Ishikawa (cell line): ENCODE results near the gene INPP4B.

ENCODE experiments used
- CREB1 ChIP-seq: IDR thresholded peaks from 2 replicates; pipeline ENCODE4 v1.6.1; 2012; ENCODE audit warnings: low read depth
- EGR1 ChIP-seq: IDR thresholded peaks from 2 replicates; pipeline ENCODE4 v1.6.1; 2012
- EP300 ChIP-seq: IDR thresholded peaks from 2 replicates; pipeline ENCODE4 v1.6.1; 2012; ENCODE audit warnings: borderline replicate concordance
- FOXM1 ChIP-seq: IDR thresholded peaks from 2 replicates; pipeline ENCODE4 v1.6.1; 2012; ENCODE audit warnings: low read depth, borderline replicate concordance
- RAD21 ChIP-seq: IDR thresholded peaks from 2 replicates; pipeline ENCODE4 v1.6.1; 2012; ENCODE audit warnings: low read depth
- TAF1 ChIP-seq: IDR thresholded peaks from 2 replicates; pipeline ENCODE4 v1.6.1; 2012; ENCODE audit warnings: low read depth, mild to moderate bottlenecking
- TEAD4 ChIP-seq: IDR thresholded peaks from 2 replicates; pipeline ENCODE4 v1.6.1; 2012
- YY1 ChIP-seq: IDR thresholded peaks from 2 replicates; pipeline ENCODE4 v1.6.1; 2012; ENCODE audit warnings: low read depth
- TF ChIP-seq, protein P1 (sequence below): IDR thresholded peaks from 2 replicates; pipeline ENCODE4 v1.6.1; 2012
- TF ChIP-seq, protein P2 (sequence below): IDR thresholded peaks from 2 replicates; pipeline ENCODE4 v1.6.1; 2012; ENCODE audit warnings: low read depth, mild to moderate bottlenecking

DNA sequence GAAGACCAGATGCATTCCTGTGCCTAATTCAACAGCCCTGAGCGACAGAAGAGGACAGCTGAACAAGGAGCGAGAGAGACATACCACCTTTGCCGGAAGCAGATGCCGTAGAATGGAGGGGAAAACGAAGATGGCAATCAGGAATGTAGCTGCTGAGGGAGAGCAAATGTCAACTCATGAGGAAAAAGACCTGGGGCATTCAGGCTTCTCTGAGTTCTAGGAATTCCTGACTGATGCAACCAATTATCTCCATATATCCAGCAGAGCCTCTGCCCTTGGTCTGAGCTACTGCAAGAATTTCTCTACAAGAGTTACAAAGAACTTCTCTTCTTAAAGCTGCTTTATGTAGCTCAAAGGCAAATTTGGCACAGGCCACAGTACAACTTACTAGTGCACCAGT is 40.5 kb upstream of the INPP4B start:
- TF ChIP-seq EP300 (no peak), TEAD4 (no peak), RAD21 (no peak), FOXM1 (no peak), YY1 (no peak), TAF1 (no peak), EGR1 (no peak), CREB1 (no peak)
- TF ChIP-seq, protein P1, sequence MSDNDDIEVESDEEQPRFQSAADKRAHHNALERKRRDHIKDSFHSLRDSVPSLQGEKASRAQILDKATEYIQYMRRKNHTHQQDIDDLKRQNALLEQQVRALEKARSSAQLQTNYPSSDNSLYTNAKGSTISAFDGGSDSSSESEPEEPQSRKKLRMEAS = no peak
- TF ChIP-seq, protein P2, sequence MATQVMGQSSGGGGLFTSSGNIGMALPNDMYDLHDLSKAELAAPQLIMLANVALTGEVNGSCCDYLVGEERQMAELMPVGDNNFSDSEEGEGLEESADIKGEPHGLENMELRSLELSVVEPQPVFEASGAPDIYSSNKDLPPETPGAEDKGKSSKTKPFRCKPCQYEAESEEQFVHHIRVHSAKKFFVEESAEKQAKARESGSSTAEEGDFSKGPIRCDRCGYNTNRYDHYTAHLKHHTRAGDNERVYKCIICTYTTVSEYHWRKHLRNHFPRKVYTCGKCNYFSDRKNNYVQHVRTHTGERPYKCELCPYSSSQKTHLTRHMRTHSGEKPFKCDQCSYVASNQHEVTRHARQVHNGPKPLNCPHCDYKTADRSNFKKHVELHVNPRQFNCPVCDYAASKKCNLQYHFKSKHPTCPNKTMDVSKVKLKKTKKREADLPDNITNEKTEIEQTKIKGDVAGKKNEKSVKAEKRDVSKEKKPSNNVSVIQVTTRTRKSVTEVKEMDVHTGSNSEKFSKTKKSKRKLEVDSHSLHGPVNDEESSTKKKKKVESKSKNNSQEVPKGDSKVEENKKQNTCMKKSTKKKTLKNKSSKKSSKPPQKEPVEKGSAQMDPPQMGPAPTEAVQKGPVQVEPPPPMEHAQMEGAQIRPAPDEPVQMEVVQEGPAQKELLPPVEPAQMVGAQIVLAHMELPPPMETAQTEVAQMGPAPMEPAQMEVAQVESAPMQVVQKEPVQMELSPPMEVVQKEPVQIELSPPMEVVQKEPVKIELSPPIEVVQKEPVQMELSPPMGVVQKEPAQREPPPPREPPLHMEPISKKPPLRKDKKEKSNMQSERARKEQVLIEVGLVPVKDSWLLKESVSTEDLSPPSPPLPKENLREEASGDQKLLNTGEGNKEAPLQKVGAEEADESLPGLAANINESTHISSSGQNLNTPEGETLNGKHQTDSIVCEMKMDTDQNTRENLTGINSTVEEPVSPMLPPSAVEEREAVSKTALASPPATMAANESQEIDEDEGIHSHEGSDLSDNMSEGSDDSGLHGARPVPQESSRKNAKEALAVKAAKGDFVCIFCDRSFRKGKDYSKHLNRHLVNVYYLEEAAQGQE = no peak
